Uterus (tissue), 2 donors: ENCODE measurements around the gene BMP6.

ENCODE experiments used
- CTCF ChIP-seq, 4 experiments: fragments of 200-600 bp in 2 of 4; fragments of 450-650 bp in 2 of 4; sonication (generic) in 2 of 4; IDR thresholded peaks; one replicate each; pipeline ENCODE4 v1.5.1; 2016 to 2019; ENCODE audit warnings: antibody characterized with exemption in 4 of 4, mild to moderate bottlenecking in 2 of 4, moderate library complexity in 1 of 4
- POLR2A ChIP-seq, 2 donors: fragments of 450-650 bp; IDR thresholded peaks; one replicate each; pipeline ENCODE4 v1.6.1; 2016; ENCODE audit warnings: antibody characterized with exemption in 2 of 2, mild to moderate bottlenecking in 1 of 2, moderate library complexity in 1 of 2

- TF ChIP-seq CTCF (IDR thresholded peaks at IDR 0.05) (no peak), POLR2A (IDR thresholded peaks at IDR 0.05) (no peak)
Observed at GRCh38 chr6:7813193-7813592, 87.3 kb downstream of the BMP6 start.
